KMS-11 (cell line): ENCODE data around the gene YDJC.

Experiments
- H2AFZ ChIP-seq: fragments of 200-600 bp; sonication (generic); 2 replicates; pipeline ENCODE4 v1.6.1; 2016; ENCODE audit warnings: antibody characterized with exemption, mixed run types, low read depth
- H3K27ac ChIP-seq: fragments of 200-600 bp; sonication (generic); 2 replicates; pipeline ENCODE4 v1.6.1; 2016; ENCODE audit warnings: mild to moderate bottlenecking, mixed run types
- H3K27me3 ChIP-seq: fragments of 200-600 bp; sonication (generic); 2 replicates; pipeline ENCODE4 v1.6.1; 2017; ENCODE audit warnings: mild to moderate bottlenecking, low read depth, mixed run types, moderate library complexity; ENCODE audit not compliant: insufficient read depth
- H3K36me3 ChIP-seq: fragments of 200-600 bp; sonication (generic); 2 replicates; pipeline ENCODE4 v1.6.1; 2017; ENCODE audit warnings: mild to moderate bottlenecking, mixed run types; ENCODE audit not compliant: insufficient read depth
- H3K4me1 ChIP-seq: fragments of 200-600 bp; sonication (generic); 2 replicates; pipeline ENCODE4 v1.6.1; 2016; ENCODE audit warnings: mild to moderate bottlenecking, low read depth, mixed run types; ENCODE audit not compliant: poor library complexity, severe bottlenecking
- H3K4me2 ChIP-seq: fragments of 200-600 bp; sonication (generic); 2 replicates; pipeline ENCODE4 v1.7.0; 2016; ENCODE audit warnings: mild to moderate bottlenecking, mixed run types
- H3K4me3 ChIP-seq: fragments of 200-600 bp; sonication (generic); IDR thresholded peaks from 2 replicates; pipeline ENCODE4 v1.6.1; 2017; ENCODE audit warnings: low read depth, low read length, mixed read lengths; ENCODE audit not compliant: insufficient read depth
- H3K79me2 ChIP-seq: fragments of 200-600 bp; sonication (generic); 2 replicates; pipeline ENCODE4 v1.6.1; 2016; ENCODE audit warnings: low read depth, mixed run types; ENCODE audit not compliant: insufficient read depth
- H3K9ac ChIP-seq: fragments of 200-600 bp; sonication (generic); 2 replicates; pipeline ENCODE4 v1.6.1; 2016; ENCODE audit warnings: mild to moderate bottlenecking, mixed run types
- H4K20me1 ChIP-seq: fragments of 200-600 bp; sonication (generic); 2 replicates; pipeline ENCODE4 v1.6.1; 2016; ENCODE audit warnings: mild to moderate bottlenecking, mixed run types; ENCODE audit not compliant: insufficient read depth
- TF ChIP-seq, protein P1 (sequence below): fragments of 200-600 bp; sonication (generic); conservative IDR thresholded peaks from 2 replicates; pipeline ENCODE4 v1.6.1; 2017; ENCODE audit warnings: low read depth, mild to moderate bottlenecking, antibody characterized with exemption, low read length, moderate library complexity, mixed read lengths

YDJC gene

DNA sequence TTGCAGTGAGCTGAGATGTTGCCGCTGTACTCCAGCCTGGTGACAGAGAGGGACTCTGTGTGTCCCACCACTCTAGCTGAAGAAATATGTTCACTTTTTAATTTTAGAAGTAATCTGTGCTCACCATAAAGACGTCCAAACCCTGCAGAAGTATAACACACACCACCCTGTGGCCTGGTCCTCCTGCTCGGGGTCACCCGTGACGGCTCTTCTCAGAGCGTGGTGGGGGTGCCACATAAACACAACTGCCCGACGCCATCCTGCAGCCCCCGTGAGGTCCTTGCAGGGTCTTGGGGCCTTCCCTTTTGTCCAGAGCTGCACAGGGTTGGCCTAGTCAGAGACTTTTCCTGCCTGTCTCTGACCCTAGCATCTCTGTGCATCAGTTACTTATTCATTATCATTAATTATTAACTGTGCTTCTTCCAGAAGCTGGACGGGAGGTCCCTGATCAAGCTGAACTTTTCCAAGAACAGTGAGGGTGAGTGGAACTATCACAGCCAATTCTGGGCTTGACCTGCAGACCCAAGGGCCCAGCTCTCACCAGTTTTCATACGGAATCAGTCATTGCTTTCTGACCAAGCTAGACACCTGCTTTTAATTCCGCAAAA lies 44.9 kb upstream of the YDJC start:
- no peak overlapping the region for H3K4me3 ChIP-seq
- H3K4me1 ChIP-seq: peaks cover 9% of the 10 kb centered on the region
- no peak overlapping the region for H2AFZ ChIP-seq
- H3K79me2 ChIP-seq: no peaks in the 10 kb centered on the region
- no peak overlapping the region for H3K4me2 ChIP-seq
- H3K27me3 ChIP-seq: no peaks in the 10 kb centered on the region
- H3K9ac ChIP-seq: no peak overlapping the region
- H4K20me1 ChIP-seq: no peaks in the 10 kb centered on the region
- TF ChIP-seq, protein P1, sequence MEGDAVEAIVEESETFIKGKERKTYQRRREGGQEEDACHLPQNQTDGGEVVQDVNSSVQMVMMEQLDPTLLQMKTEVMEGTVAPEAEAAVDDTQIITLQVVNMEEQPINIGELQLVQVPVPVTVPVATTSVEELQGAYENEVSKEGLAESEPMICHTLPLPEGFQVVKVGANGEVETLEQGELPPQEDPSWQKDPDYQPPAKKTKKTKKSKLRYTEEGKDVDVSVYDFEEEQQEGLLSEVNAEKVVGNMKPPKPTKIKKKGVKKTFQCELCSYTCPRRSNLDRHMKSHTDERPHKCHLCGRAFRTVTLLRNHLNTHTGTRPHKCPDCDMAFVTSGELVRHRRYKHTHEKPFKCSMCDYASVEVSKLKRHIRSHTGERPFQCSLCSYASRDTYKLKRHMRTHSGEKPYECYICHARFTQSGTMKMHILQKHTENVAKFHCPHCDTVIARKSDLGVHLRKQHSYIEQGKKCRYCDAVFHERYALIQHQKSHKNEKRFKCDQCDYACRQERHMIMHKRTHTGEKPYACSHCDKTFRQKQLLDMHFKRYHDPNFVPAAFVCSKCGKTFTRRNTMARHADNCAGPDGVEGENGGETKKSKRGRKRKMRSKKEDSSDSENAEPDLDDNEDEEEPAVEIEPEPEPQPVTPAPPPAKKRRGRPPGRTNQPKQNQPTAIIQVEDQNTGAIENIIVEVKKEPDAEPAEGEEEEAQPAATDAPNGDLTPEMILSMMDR: no peak
- no peak overlapping the region for H3K27ac ChIP-seq
- H3K36me3 ChIP-seq: no peaks in the 10 kb centered on the region; the same call in 1 of the 2 replicates

- peaks cover 3% of the 10 kb centered on the region for H3K4me1 ChIP-seq
- H3K27ac ChIP-seq: no peak overlapping the region
- H3K4me3 ChIP-seq: no peak overlapping the region
- no peak overlapping the region for H3K4me2 ChIP-seq
- H3K9ac ChIP-seq: no peak overlapping the region
- TF ChIP-seq, protein P1: no peak
- H3K36me3 ChIP-seq: no peaks in the 10 kb centered on the region; the same call in 1 of the 2 replicates
- H2AFZ ChIP-seq: no peak overlapping the region
- peaks cover 3% of the 10 kb centered on the region; the same call in 1 of the 2 replicates for H3K79me2 ChIP-seq
- H3K27me3 ChIP-seq: no peaks in the 10 kb centered on the region
- no peaks in the 10 kb centered on the region for H4K20me1 ChIP-seq
These were observed 43.9 kb upstream of the YDJC start for GRCh38 chr22:21673534-21674321.

DNA sequence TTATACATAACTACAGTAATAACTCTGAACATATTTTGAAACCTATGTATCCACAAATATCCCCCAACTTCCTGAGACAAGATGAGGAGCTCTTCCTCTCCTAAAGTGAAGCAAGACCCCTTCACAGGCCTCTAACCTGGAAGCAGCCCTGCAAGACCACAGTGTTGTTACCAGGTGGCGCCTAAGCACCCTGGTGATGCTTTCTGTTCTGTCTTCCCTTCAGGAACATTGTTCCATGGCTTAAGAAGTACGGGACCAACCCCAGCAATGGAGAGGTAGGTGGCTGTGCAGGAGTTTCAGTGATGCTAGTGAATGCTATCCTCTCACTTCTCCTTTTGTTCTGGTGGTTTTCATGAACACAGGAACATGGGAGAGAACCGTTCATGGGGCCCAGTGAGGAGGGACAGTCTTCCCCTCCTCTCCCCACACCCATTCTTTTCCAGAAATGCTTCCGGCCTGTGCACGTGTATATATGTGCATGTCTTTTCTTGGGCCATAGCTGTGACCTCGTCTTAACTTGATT lies 42.3 kb upstream of the YDJC start:
- Histone ChIP-seq H2AFZ (no peak overlapping the region), H3K27ac (no peak overlapping the region), H3K4me3 (no peak overlapping the region), H3K27me3 (no peaks in the 10 kb centered on the region), H4K20me1 (no peaks in the 10 kb centered on the region), H3K36me3 (no peaks in the 10 kb centered on the region; the same call in 1 of the 2 replicates), H3K9ac (no peak overlapping the region), H3K79me2 (peaks cover 13% of the 10 kb centered on the region; the same call in 1 of the 2 replicates), H3K4me2 (no peak overlapping the region), H3K4me1 (no peaks in the 10 kb centered on the region)
- TF ChIP-seq, protein P1: no peak

GRCh38 chr22:21669026-21669425 lies 39.2 kb upstream of the YDJC start:
- Histone ChIP-seq H3K9ac (no peak overlapping the region), H3K27me3 (no peaks in the 10 kb centered on the region), H4K20me1 (no peaks in the 10 kb centered on the region), H3K4me3 (no peak overlapping the region), H3K27ac (no peak overlapping the region), H2AFZ (no peak overlapping the region), H3K79me2 (peaks cover 23% of the 10 kb centered on the region; the same call in 1 of the 2 replicates), H3K4me1 (peaks cover 4% of the 10 kb centered on the region), H3K4me2 (no peak overlapping the region), H3K36me3 (no peaks in the 10 kb centered on the region; the same call in 1 of the 2 replicates)
- TF ChIP-seq, protein P1: no peak
